GM23338 (cell line): ENCODE data around the gene CDH5. TPM values are rescaled to one million over a fixed set of nuclear protein-coding genes. Genes with fewer than 3 reads are reported as not detected.

ENCODE experiments used
- ATAC-seq: fragments of 200-7000 bp; cut with Tn5 transposase; 3 replicates; pipeline ENCODE4 v1.9.1; 2020
- DNase-seq: peaks from one replicate; pipeline ENCODE4 v3.0.0-alpha.2; 2015; ENCODE audit warnings: low spot score
- H2AFZ ChIP-seq: fragments of 200-600 bp; sonication (generic); 2 replicates; pipeline ENCODE4 v1.8.0; 2016; ENCODE audit warnings: antibody characterized with exemption, mild to moderate bottlenecking, moderate library complexity
- H3F3A ChIP-seq: fragments of 200-600 bp; sonication (generic); replicated peaks from 2 replicates; pipeline ENCODE4 v1.8.0; 2017; ENCODE audit warnings: antibody characterized with exemption, mixed run types, low read depth
- H3K27ac ChIP-seq: fragments of 200-600 bp; sonication (generic); 2 replicates; pipeline ENCODE4 v1.6.1; 2016; ENCODE audit warnings: low read depth
- H3K27me3 ChIP-seq: fragments of 200-600 bp; sonication (generic); 2 replicates; pipeline ENCODE4 v1.8.0; 2016; ENCODE audit warnings: mild to moderate bottlenecking, mixed run types, moderate library complexity; ENCODE audit not compliant: insufficient read depth
- H3K36me3 ChIP-seq: fragments of 200-600 bp; sonication (generic); 2 replicates; pipeline ENCODE4 v1.8.0; 2016; ENCODE audit warnings: mild to moderate bottlenecking; ENCODE audit not compliant: insufficient read depth
- H3K4me1 ChIP-seq: fragments of 200-600 bp; sonication (generic); 2 replicates; pipeline ENCODE4 v1.8.0; 2016; ENCODE audit warnings: mild to moderate bottlenecking, moderate library complexity; ENCODE audit not compliant: insufficient read depth
- H3K4me2 ChIP-seq: fragments of 200-600 bp; sonication (generic); 2 replicates; pipeline ENCODE4 v1.7.1; 2017; ENCODE audit warnings: mixed run types
- H3K4me3 ChIP-seq: fragments of 200-600 bp; sonication (generic); 2 replicates; pipeline ENCODE4 v1.6.1; 2016; ENCODE audit warnings: mixed run types
- H3K79me2 ChIP-seq: fragments of 200-600 bp; sonication (generic); replicated peaks from 2 replicates; pipeline ENCODE4 v1.8.0; 2017; ENCODE audit warnings: mild to moderate bottlenecking; ENCODE audit not compliant: insufficient read depth
- H3K9me2 ChIP-seq: fragments of 200-600 bp; sonication (generic); 2 replicates; pipeline ENCODE4 v1.8.0; 2017; ENCODE audit not compliant: insufficient read depth
- H4K20me1 ChIP-seq: fragments of 200-600 bp; sonication (generic); replicated peaks from 2 replicates; pipeline ENCODE4 v1.8.0; 2017; ENCODE audit warnings: mild to moderate bottlenecking; ENCODE audit not compliant: insufficient read depth
- H3K27ac Mint-ChIP-seq: 2 replicates; pipeline ENCODE4 v1.8.0; 2020; ENCODE audit warnings: inconsistent platforms, mild to moderate bottlenecking, moderate library complexity, mixed read lengths
- H3K27me3 Mint-ChIP-seq: 3 replicates; pipeline ENCODE4 v1.8.0; 2022; ENCODE audit warnings: low read depth, mild to moderate bottlenecking, moderate library complexity, mixed read lengths, inconsistent platforms; ENCODE audit not compliant: insufficient read depth, poor library complexity
- H3K36me3 Mint-ChIP-seq: 3 replicates; pipeline ENCODE4 v1.8.0; 2021; ENCODE audit warnings: low read depth, mild to moderate bottlenecking, inconsistent platforms, moderate library complexity, mixed read lengths
- H3K4me1 Mint-ChIP-seq: 3 replicates; pipeline ENCODE4 v1.8.0; 2020; ENCODE audit warnings: mild to moderate bottlenecking, inconsistent platforms, mixed read lengths
- H3K4me3 Mint-ChIP-seq: 3 replicates; pipeline ENCODE4 v1.8.0; 2021; ENCODE audit warnings: moderate library complexity, mild to moderate bottlenecking, inconsistent platforms, mixed read lengths
- H3K9me3 Mint-ChIP-seq: 3 replicates; pipeline ENCODE4 v1.8.0; 2020; ENCODE audit warnings: moderate library complexity, mild to moderate bottlenecking, inconsistent platforms, mixed read lengths
- CTCF ChIP-seq, 2 experiments: fragments of 200-600 bp in 1 of 2; sonication (generic) in 1 of 2; conservative IDR thresholded peaks; 2 replicates each; pipeline versions ENCODE4 v1.5.1 to v1.6.1; 2016 to 2017; ENCODE audit warnings: antibody characterized with exemption in 2 of 2, low read depth in 2 of 2, mild to moderate bottlenecking in 2 of 2, moderate library complexity in 1 of 2
- POLR2AphosphoS5 ChIP-seq: IDR thresholded peaks from 2 replicates; pipeline ENCODE4 v1.6.1; 2016; ENCODE audit warnings: antibody characterized with exemption, low read depth
- ZNF331 ChIP-seq: fragments of 250-450 bp; sonication (Bioruptor Pico); IDR thresholded peaks from 2 replicates; pipeline ENCODE4 v1.5.0; 2020; ENCODE audit warnings: low read depth, mild to moderate bottlenecking, moderate library complexity
- ZNF462 ChIP-seq: fragments of 250-450 bp; sonication (Bioruptor Pico); IDR thresholded peaks from 2 replicates; pipeline ENCODE4 v1.5.0; 2020; ENCODE audit warnings: mild to moderate bottlenecking, moderate library complexity
- polyA plus RNA-seq: library from polyadenylated mRNA; unstranded; fragments of >200 nt; fragmentation: Nextera tagmentation; extraction: Ambion mirVana; gene quantifications from 2 replicates; pipeline ENCODE4 v1.2.1, GENCODE V29; 2016
- total RNA-seq: library from RNA; depleted of rRNA; stranded (reverse); fragments of >200 nt; shearing (Covaris generic); gene quantifications from 2 replicates; pipeline ENCODE4 v1.2.3, GENCODE V29; 2014
- TF ChIP-seq, protein P1 (sequence below): IDR thresholded peaks from 2 replicates; pipeline ENCODE4 v1.6.1; 2016; ENCODE audit warnings: antibody characterized with exemption

Gene CDH5
- total and polyA plus RNA-seq, 2 experiments from 2014 or later, result 0.18 TPM; not detected in 1

GRCh38 chr16:66389256-66390176, 23.0 kb downstream of the CDH5 start:
- no peaks in the 10 kb centered on the region for H3F3A ChIP-seq
- no peak overlapping the region for H3K4me2 ChIP-seq
- no peaks in the 10 kb centered on the region for H3K4me1 ChIP-seq
- H3K27me3 ChIP-seq, result no peaks in the 10 kb centered on the region
- TF ChIP-seq ZNF462 (no peak), CTCF (conservative IDR thresholded peaks at IDR 0.05; ENCODE audit: low read depth in 2 of 2) (no peak), POLR2AphosphoS5 (no peak), ZNF331 (no peak)
- TF ChIP-seq, protein P1, sequence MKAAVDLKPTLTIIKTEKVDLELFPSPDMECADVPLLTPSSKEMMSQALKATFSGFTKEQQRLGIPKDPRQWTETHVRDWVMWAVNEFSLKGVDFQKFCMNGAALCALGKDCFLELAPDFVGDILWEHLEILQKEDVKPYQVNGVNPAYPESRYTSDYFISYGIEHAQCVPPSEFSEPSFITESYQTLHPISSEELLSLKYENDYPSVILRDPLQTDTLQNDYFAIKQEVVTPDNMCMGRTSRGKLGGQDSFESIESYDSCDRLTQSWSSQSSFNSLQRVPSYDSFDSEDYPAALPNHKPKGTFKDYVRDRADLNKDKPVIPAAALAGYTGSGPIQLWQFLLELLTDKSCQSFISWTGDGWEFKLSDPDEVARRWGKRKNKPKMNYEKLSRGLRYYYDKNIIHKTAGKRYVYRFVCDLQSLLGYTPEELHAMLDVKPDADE, result no peak
- no peaks in the 10 kb centered on the region for H3K79me2 ChIP-seq
- Mint-ChIP-seq H3K27ac (no peak overlapping the region), H3K4me1 (no peaks in the 10 kb centered on the region), H3K27me3 (peaks cover 9% of the 10 kb centered on the region), H3K36me3 (no peaks in the 10 kb centered on the region), H3K4me3 (no peak overlapping the region), H3K9me3 (no peaks in the 10 kb centered on the region; the same call in 2 of the 3 replicates)
- DNase-seq (no peak), ATAC-seq (no peak)
- H4K20me1 ChIP-seq, result no peaks in the 10 kb centered on the region
- no peak overlapping the region for H2AFZ ChIP-seq
- H3K4me3 ChIP-seq, result no peak overlapping the region
- no peaks in the 10 kb centered on the region for H3K9me2 ChIP-seq
- no peaks in the 10 kb centered on the region for H3K36me3 ChIP-seq
- no peak overlapping the region for H3K27ac ChIP-seq
